OCI-LY3 (cell line): ENCODE results near the gene NUSAP1.
"Not testable (repeated sequence)": the region's sequence is repeated elsewhere in the genome, so short reads cannot be mapped to it uniquely, and the experiment has no call there.

Source experiments
- H2AFZ ChIP-seq: fragments of 200-600, 300-600 bp; shearing (Covaris generic); 2 replicates; pipeline ENCODE4 v1.6.0; 2014; ENCODE audit warnings: antibody characterized with exemption, low read depth, low read length
- H3K27ac ChIP-seq: fragments of 200-600, 300-600 bp; sonication (generic); 2 replicates; pipeline ENCODE4 v1.5.1; 2014; ENCODE audit warnings: mild to moderate bottlenecking, low read length, moderate library complexity, mixed read lengths
- H3K27me3 ChIP-seq: fragments of 200-600, 300-600 bp; sonication (generic); 2 replicates; pipeline ENCODE4 v1.6.1; 2014; ENCODE audit warnings: low read depth, low read length, mixed read lengths
- H3K36me3 ChIP-seq: fragments of 200-600, 300-600 bp; sonication (generic); replicated peaks from 2 replicates; pipeline ENCODE3; 2014; ENCODE audit warnings: low read depth, low read length, mixed read lengths
- H3K4me1 ChIP-seq: fragments of 300-600, 200-600 bp; sonication (generic); 2 replicates; pipeline ENCODE4 v1.6.1; 2014; ENCODE audit warnings: low read length, mixed read lengths
- H3K4me2 ChIP-seq: fragments of 200-600, 300-600 bp; sonication (generic); 2 replicates; pipeline ENCODE4 v1.6.1; 2014; ENCODE audit warnings: low read length, mixed read lengths
- H3K4me3 ChIP-seq: fragments of 300-600, 200-600 bp; sonication (generic); 2 replicates; pipeline ENCODE4 v1.5.1; 2014; ENCODE audit warnings: antibody characterized with exemption, mild to moderate bottlenecking, low read length, moderate library complexity
- H3K79me2 ChIP-seq: fragments of 300-600, 200-600 bp; shearing (Covaris generic); 2 replicates; pipeline ENCODE4 v1.6.1; 2014; ENCODE audit warnings: mild to moderate bottlenecking, low read length, mixed read lengths
- H3K9ac ChIP-seq: fragments of 300-600, 200-600 bp; shearing (Covaris generic); 2 replicates; pipeline ENCODE4 v1.6.0; 2014; ENCODE audit warnings: mild to moderate bottlenecking, low read length, moderate library complexity
- H3K9me3 ChIP-seq: fragments of 200-600, 300-600 bp; shearing (Covaris generic); 2 replicates; pipeline ENCODE4 v1.6.1; 2014; ENCODE audit warnings: low read length, mixed read lengths; ENCODE audit not compliant: insufficient read depth
- H4K20me1 ChIP-seq: fragments of 200-600, 300-600 bp; sonication (generic); 2 replicates; pipeline ENCODE4 v1.6.1; 2016; ENCODE audit warnings: low read length, mixed read lengths; ENCODE audit not compliant: insufficient read depth
- EZH2phosphoT487 ChIP-seq: fragments of 200-600 bp; shearing (Covaris generic); IDR thresholded peaks from 2 replicates; pipeline ENCODE4 v1.6.1; 2018; ENCODE audit warnings: antibody characterized with exemption, mixed run types, low read depth
- TF ChIP-seq, protein P1 (sequence below): fragments of 200-600, 300-600 bp; sonication (generic); IDR thresholded peaks from 2 replicates; pipeline ENCODE4 v1.5.1; 2014; ENCODE audit warnings: antibody characterized with exemption, low read length, low read depth

The NUSAP1 gene

DNA sequence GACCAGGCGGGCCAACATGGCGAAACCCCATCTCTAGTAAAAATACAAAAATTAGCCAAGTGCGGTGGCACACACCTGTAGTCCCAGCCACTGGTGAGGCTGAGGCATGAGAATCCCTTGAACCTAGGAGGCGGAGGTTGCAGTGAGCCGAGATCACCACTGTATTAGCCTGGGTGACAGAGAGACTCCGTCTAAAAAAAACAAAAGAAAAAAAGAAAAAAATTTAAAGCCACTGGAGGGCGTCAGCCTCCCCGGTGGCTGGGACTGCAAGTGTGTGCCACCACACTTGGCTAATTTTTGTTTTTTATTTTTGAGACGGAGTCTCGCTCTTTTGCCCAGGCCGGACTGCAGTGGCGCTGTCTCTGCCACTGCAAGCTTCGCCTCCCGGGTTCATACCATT lies 92.1 kb downstream of the NUSAP1 start:
- Histone ChIP-seq H3K27me3 (no peaks in the 10 kb centered on the region), H3K9ac (no peak overlapping the region), H3K4me2 (no peak overlapping the region), H3K27ac (no peak overlapping the region), H3K79me2 (peaks cover 82% of the 10 kb centered on the region), H2AFZ (no peak overlapping the region), H3K4me1 (peaks cover 17% of the 10 kb centered on the region), H3K36me3 (no peaks in the 10 kb centered on the region), H3K4me3 (no peak overlapping the region), H4K20me1 (peaks cover 16% of the 10 kb centered on the region), H3K9me3 (no peaks in the 10 kb centered on the region)
- TF ChIP-seq EZH2phosphoT487: no peak
- TF ChIP-seq, protein P1, sequence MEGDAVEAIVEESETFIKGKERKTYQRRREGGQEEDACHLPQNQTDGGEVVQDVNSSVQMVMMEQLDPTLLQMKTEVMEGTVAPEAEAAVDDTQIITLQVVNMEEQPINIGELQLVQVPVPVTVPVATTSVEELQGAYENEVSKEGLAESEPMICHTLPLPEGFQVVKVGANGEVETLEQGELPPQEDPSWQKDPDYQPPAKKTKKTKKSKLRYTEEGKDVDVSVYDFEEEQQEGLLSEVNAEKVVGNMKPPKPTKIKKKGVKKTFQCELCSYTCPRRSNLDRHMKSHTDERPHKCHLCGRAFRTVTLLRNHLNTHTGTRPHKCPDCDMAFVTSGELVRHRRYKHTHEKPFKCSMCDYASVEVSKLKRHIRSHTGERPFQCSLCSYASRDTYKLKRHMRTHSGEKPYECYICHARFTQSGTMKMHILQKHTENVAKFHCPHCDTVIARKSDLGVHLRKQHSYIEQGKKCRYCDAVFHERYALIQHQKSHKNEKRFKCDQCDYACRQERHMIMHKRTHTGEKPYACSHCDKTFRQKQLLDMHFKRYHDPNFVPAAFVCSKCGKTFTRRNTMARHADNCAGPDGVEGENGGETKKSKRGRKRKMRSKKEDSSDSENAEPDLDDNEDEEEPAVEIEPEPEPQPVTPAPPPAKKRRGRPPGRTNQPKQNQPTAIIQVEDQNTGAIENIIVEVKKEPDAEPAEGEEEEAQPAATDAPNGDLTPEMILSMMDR: no peak

DNA sequence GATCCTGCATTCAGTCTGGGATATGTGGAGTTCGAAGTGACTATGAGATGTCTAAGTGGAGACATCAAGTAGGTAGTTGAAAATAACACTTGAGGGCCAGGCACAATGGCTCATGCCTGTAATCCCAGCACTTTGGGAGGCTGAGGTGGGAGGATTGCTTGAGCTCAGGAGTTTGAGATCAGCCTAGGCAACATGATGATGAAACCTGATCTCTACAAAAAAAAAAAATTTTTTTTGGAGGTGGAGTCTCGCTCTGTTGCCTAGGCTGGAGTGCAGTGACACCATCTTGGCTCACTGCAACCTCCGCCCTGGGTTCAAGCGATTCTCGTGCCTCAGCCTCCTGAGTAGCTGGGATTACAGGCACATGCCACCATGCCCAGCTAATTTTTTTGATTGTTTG lies 93.2 kb downstream of the NUSAP1 start:
- H3K9ac ChIP-seq, H3K36me3 ChIP-seq, H3K9me3 ChIP-seq, H4K20me1 ChIP-seq, H3K27ac ChIP-seq, H3K4me3 ChIP-seq, H2AFZ ChIP-seq, H3K4me2 ChIP-seq, H3K27me3 ChIP-seq: not testable (repeated sequence)
- H3K79me2 ChIP-seq: peaks cover 78% of the 10 kb centered on the region
- H3K4me1 ChIP-seq: peaks cover 17% of the 10 kb centered on the region

DNA sequence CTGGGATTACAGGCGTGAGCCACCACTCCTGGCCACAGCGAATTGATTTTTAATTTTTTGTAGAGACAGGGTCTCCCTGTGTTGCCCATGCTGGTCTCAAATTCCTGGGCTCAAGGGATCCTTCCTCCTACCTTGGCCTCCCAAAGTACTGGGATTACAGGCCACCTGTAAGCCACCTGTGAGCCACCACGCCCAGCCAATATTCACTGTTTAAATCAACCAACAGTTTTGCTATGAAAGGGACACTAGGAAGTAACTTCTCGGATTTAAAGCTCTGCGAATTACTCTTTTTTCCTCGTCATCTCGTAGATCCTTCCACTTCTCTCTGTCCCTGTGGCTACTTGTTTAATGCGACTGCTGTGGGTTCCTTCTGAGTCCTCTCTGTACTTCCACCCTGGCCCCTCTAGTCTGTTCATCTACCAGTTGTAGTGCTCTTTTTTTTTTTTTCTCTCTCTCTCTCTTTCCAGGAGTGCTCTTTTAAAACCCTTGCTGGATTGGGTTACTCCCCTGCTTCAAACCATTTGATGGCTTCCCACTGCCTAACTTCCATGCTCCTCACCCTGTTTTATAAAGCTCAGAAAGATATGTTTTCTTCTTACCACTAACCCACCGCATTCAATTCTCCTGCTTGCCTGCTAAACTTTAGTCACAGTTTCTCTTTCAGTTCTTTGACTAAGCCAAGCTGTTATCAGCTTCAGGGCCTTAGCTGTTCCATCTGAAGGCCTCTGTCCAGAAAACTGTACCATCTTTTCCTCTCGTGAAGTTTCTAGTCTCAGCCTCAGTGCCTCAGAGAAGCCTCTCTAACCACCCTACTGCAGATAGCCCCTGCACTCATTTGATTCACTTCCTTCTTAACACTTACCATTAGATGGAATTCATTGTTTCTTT lies 96.6 kb downstream of the NUSAP1 start:
- Histone ChIP-seq H2AFZ (no peak overlapping the region), H3K9ac (peak overlapping the region; percentile 5; the same call in 1 of the 2 replicates), H3K27me3 (no peaks in the 10 kb centered on the region), H3K27ac (peak overlapping the region; percentile 7; the same call in 1 of the 2 replicates), H3K4me3 (peak overlapping the region; percentile 22; the same call in 1 of the 2 replicates), H3K4me1 (peaks cover 12% of the 10 kb centered on the region; the same call in 1 of the 2 replicates), H3K36me3 (no peaks in the 10 kb centered on the region), H3K9me3 (no peaks in the 10 kb centered on the region), H3K79me2 (peaks cover 66% of the 10 kb centered on the region), H3K4me2 (peak overlapping the region; percentile 30; the same call in 1 of the 2 replicates), H4K20me1 (peaks cover 7% of the 10 kb centered on the region)
- TF ChIP-seq EZH2phosphoT487: no peak
- TF ChIP-seq, protein P1: no peak
